DND-41 (cell line): ENCODE results near the gene ENTPD6.

Experiments used
- ATAC-seq: fragments of 200-7000 bp; cut with Tn5 transposase; 3 replicates; pipeline ENCODE4 v1.9.1; 2021; ENCODE audit warnings: low read depth; ENCODE audit not compliant: insufficient read depth
- DNase-seq: peaks from one replicate; pipeline ENCODE4 v3.0.0-alpha.2; 2020
- H2AFZ ChIP-seq: 2 replicates; pipeline ENCODE4 v1.6.0; 2012; ENCODE audit warnings: low read depth, low read length
- H3K27ac ChIP-seq: 2 replicates; pipeline ENCODE4 v1.5.1; 2012; ENCODE audit warnings: low read length, inconsistent platforms
- H3K27me3 ChIP-seq: fragments of 200-600 bp; sonication (generic); 2 replicates; pipeline ENCODE4 v1.6.0; 2012; ENCODE audit warnings: low read length, mild to moderate bottlenecking, inconsistent platforms; ENCODE audit not compliant: insufficient read depth, poor library complexity
- H3K36me3 ChIP-seq: 2 replicates; pipeline ENCODE4 v1.5.1; 2012; ENCODE audit warnings: low read length, inconsistent platforms; ENCODE audit not compliant: insufficient read depth
- H3K4me1 ChIP-seq: 2 replicates; pipeline ENCODE4 v1.5.1; 2012; ENCODE audit warnings: mild to moderate bottlenecking, low read length; ENCODE audit not compliant: insufficient read depth
- H3K4me2 ChIP-seq: 2 replicates; pipeline ENCODE4 v1.6.0; 2012; ENCODE audit warnings: mild to moderate bottlenecking, moderate library complexity, low read length, inconsistent platforms; ENCODE audit not compliant: insufficient read depth
- H3K4me3 ChIP-seq, 2 experiments: fragments of 200-600 bp in 1 of 2; shearing (Covaris generic) in 1 of 2; 2 replicates each; pipeline ENCODE4 v1.5.1; 2012 to 2016; ENCODE audit warnings: inconsistent platforms in 2 of 2, low read length in 2 of 2, mild to moderate bottlenecking in 2 of 2, low read depth in 1 of 2, moderate library complexity in 1 of 2
- H3K79me2 ChIP-seq: 2 replicates; pipeline ENCODE4 v1.6.0; 2012; ENCODE audit warnings: low read length, inconsistent platforms; ENCODE audit not compliant: insufficient read depth
- H3K9ac ChIP-seq: 2 replicates; pipeline ENCODE4 v1.6.0; 2012; ENCODE audit warnings: low read depth, mild to moderate bottlenecking, inconsistent platforms, low read length, moderate library complexity
- H3K9me3 ChIP-seq: 2 replicates; pipeline ENCODE4 v1.5.1; 2012; ENCODE audit warnings: low read length, moderate library complexity, mild to moderate bottlenecking, inconsistent platforms; ENCODE audit not compliant: insufficient read depth, severe bottlenecking
- H4K20me1 ChIP-seq: 2 replicates; pipeline ENCODE4 v1.6.0; 2012; ENCODE audit warnings: low read length; ENCODE audit not compliant: insufficient read depth
- CTCF ChIP-seq: IDR thresholded peaks from 2 replicates; pipeline ENCODE4 v1.5.1; 2012; ENCODE audit warnings: borderline replicate concordance, low read length, moderate library complexity, mild to moderate bottlenecking; ENCODE audit not compliant: poor library complexity, severe bottlenecking; ENCODE audit errors: extremely low read depth
- EZH2 ChIP-seq: IDR thresholded peaks from 3 replicates; pipeline ENCODE4 v1.6.1; 2012; ENCODE audit warnings: borderline replicate concordance, low read depth, mild to moderate bottlenecking, moderate library complexity, low read length, inconsistent platforms; ENCODE audit not compliant: severe bottlenecking

The ENTPD6 gene

DNA sequence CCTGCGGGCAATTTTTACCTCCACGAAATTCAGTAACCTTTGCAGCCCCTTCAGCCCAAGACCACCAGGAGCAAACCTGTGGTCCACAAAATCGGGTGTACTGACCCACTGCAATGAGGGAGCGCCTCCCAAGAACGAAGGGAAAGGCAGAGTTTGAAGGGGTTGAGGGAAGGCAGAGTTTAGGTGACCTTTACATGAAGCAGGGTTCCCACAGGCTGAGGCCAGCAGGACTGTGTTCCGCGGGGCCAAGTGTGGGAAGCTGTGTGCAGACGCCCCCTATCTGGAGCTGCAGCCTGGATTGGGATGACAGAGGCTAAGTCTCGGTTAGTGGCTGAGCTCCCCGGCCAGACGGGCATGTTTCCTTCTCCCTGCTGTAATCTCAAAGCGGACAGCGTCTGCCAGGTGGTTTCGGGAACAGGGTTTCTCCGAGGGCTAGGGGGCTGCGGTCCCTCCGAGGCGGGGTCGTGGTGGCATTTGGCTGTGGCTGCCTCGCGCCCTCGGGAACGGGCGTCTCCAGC is 51.5 kb downstream of the ENTPD6 start:
- peak; percentile 35 for DNase-seq
- no peaks in the 10 kb centered on the region for H3K9me3 ChIP-seq
- H3K9ac ChIP-seq = peak overlapping the region; percentile 95
- no peak overlapping the region for H3K27ac ChIP-seq
- H4K20me1 ChIP-seq = peaks cover 16% of the 10 kb centered on the region; the same call in 1 of the 2 replicates
- H3K4me3 ChIP-seq = peak overlapping the region; percentile 42 to 100; a peak in 3 of 4 replicates
- TF ChIP-seq EZH2 = peak; percentile 46
- peak; percentile 50 for TF ChIP-seq CTCF
- peak overlapping the region; percentile 99 for H3K4me2 ChIP-seq
- H3K27me3 ChIP-seq = peaks cover 10% of the 10 kb centered on the region
- peak overlapping the region; percentile 93 for H2AFZ ChIP-seq
- peak; percentile 15 for ATAC-seq
- H3K79me2 ChIP-seq = peaks cover 41% of the 10 kb centered on the region
- peaks cover 45% of the 10 kb centered on the region for H3K4me1 ChIP-seq
- peaks cover 16% of the 10 kb centered on the region for H3K36me3 ChIP-seq

DNA sequence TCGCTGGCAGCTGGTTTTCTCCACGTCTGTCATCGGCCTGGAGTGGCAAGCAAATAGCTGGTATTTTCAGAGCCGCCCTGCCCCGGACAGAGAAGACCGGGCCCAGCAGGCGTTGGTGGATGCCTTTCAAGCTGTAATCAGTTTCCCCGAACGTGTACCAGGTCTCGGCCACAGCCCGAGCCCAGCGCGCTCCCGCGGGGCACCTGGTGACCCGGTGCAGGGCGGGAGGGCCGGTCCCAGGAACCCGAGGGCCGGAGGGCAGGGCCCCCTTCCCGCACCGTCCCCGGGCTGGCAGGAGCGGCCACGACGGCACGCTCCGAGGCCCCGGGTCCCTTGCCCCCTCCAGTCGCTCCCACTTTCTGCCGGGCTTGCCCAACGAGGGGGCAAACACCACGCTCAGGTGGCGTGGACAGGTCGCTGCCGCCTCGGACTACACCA is 52.0 kb downstream of the ENTPD6 start:
- Histone ChIP-seq H3K9ac (peak overlapping the region; percentile 95), H3K79me2 (peaks cover 45% of the 10 kb centered on the region), H2AFZ (peak overlapping the region; percentile 93), H4K20me1 (peaks cover 21% of the 10 kb centered on the region; the same call in 1 of the 2 replicates), H3K9me3 (no peaks in the 10 kb centered on the region), H3K4me1 (peaks cover 48% of the 10 kb centered on the region), H3K36me3 (peaks cover 21% of the 10 kb centered on the region), H3K4me3 (peak overlapping the region; percentile 42 to 100; a peak in 3 of 4 replicates), H3K4me2 (peak overlapping the region; percentile 99), H3K27me3 (peaks cover 10% of the 10 kb centered on the region), H3K27ac (peak overlapping the region; percentile 41)
- TF ChIP-seq EZH2 = no peak
- DNase-seq = no peak
- ATAC-seq = peak; percentile 9

- peak; percentile 82 for DNase-seq
- Histone ChIP-seq H2AFZ (peak within 1 kb of the TSS; percentile 99), H4K20me1 (peaks cover 27% of the 10 kb centered on the region; the same call in 1 of the 2 replicates)
Measured at GRCh38 chr20:25247956-25248785, 52.7 kb downstream of the ENTPD6 start, which contains the start of gene PYGB. PYGB (plus strand) TSS chr20:25248085; CDS start chr20:25248179, 94 bp downstream.

More at GRCh38 chr20:25247956-25248785, 52.7 kb downstream of the ENTPD6 start, which contains the start of gene PYGB:
- H3K27ac ChIP-seq = peak within 1 kb of the TSS; percentile 92
- H3K36me3 ChIP-seq = peaks cover 27% of the 10 kb centered on the region
- no peaks in the 10 kb centered on the region for H3K9me3 ChIP-seq
- H3K27me3 ChIP-seq = peaks cover 10% of the 10 kb centered on the region
- TF ChIP-seq EZH2 (peak; percentile 45), CTCF (peak; percentile 17)
- H3K4me3 ChIP-seq = peak within 1 kb of the TSS; percentile 98 to 100
- H3K79me2 ChIP-seq = peaks cover 52% of the 10 kb centered on the region
- peak within 1 kb of the TSS; percentile 95 for H3K9ac ChIP-seq
- H3K4me1 ChIP-seq = peaks cover 48% of the 10 kb centered on the region
- peak within 1 kb of the TSS; percentile 99 for H3K4me2 ChIP-seq
- ATAC-seq = peak; percentile 84
